Measurements from ENCODE around the gene DAB2IP. TPM values are rescaled to one million over a fixed set of nuclear protein-coding genes. Genes with fewer than 3 reads are reported as not detected.
A peak's percentile ranks its signal among the peaks of the same experiment; 100 is the strongest.

The DAB2IP gene
- total and polyA plus RNA-seq, 2 experiments from 2014 or later = 8.9 to 42.8 TPM

GRCh38 chr9:121766081-121766683 is 114.7 kb downstream of the DAB2IP start:
- H4K20me1 ChIP-seq (replicated peaks; ENCODE audit: insufficient read depth) = peaks cover 4% of the 10 kb centered on the region; the same call in 1 of the 2 replicates
- Mint-ChIP-seq H3K27ac (peak overlapping the region; percentile 40; the same call in 1 of the 2 replicates), H3K27me3 (ENCODE audit: insufficient read depth, low read depth, poor library complexity) (peaks cover 10% of the 10 kb centered on the region), H3K36me3 (ENCODE audit: low read depth) (peaks cover 43% of the 10 kb centered on the region), H3K9me3 (no peaks in the 10 kb centered on the region; the same call in 2 of the 3 replicates), H3K4me3 (no peak overlapping the region), H3K4me1 (peaks cover 4% of the 10 kb centered on the region; the same call in 1 of the 3 replicates)
- no peak overlapping the region for H3K27ac ChIP-seq (ENCODE audit: low read depth)
- ATAC-seq (no peak), DNase-seq (ENCODE audit: low spot score) (no peak)
- H3F3A ChIP-seq (replicated peaks; ENCODE audit: low read depth) = no peaks in the 10 kb centered on the region
- H3K9me2 ChIP-seq (ENCODE audit: insufficient read depth) = no peaks in the 10 kb centered on the region
- peaks cover 10% of the 10 kb centered on the region; the same call in 1 of the 2 replicates for H3K36me3 ChIP-seq (ENCODE audit: insufficient read depth)
- no peaks in the 10 kb centered on the region for H3K27me3 ChIP-seq (ENCODE audit: insufficient read depth)
- H3K79me2 ChIP-seq (replicated peaks; ENCODE audit: insufficient read depth) = no peaks in the 10 kb centered on the region
- TF ChIP-seq CTCF (conservative IDR thresholded peaks at IDR 0.05; ENCODE audit: low read depth in 2 of 2) (peak in 1 of 2 experiments; percentile 17; a peak in 1 of 4 replicates), ZNF331 (CRISPR knock-in tag; IDR thresholded peaks at IDR 0.05; ENCODE audit: low read depth) (no peak)
- H3K4me3 ChIP-seq = no peak overlapping the region
- no peaks in the 10 kb centered on the region for H3K4me1 ChIP-seq (ENCODE audit: insufficient read depth)
- H2AFZ ChIP-seq = no peak overlapping the region
- H3K4me2 ChIP-seq = no peak overlapping the region

GRCh38 chr9:121767171-121767769 is 115.8 kb downstream of the DAB2IP start:
- Histone ChIP-seq H3K4me2 (no peak overlapping the region), H3K4me1 (ENCODE audit: insufficient read depth) (no peaks in the 10 kb centered on the region), H3F3A (replicated peaks; ENCODE audit: low read depth) (no peaks in the 10 kb centered on the region), H2AFZ (no peak overlapping the region), H3K36me3 (ENCODE audit: insufficient read depth) (peaks cover 10% of the 10 kb centered on the region; the same call in 1 of the 2 replicates), H3K27me3 (ENCODE audit: insufficient read depth) (no peaks in the 10 kb centered on the region), H3K79me2 (replicated peaks; ENCODE audit: insufficient read depth) (no peaks in the 10 kb centered on the region), H4K20me1 (replicated peaks; ENCODE audit: insufficient read depth) (peaks cover 4% of the 10 kb centered on the region; the same call in 1 of the 2 replicates), H3K9me2 (ENCODE audit: insufficient read depth) (no peaks in the 10 kb centered on the region), H3K27ac (ENCODE audit: low read depth) (no peak overlapping the region), H3K4me3 (no peak overlapping the region)
- Mint-ChIP-seq H3K27ac (no peak overlapping the region; the same call in 1 of the 2 replicates), H3K36me3 (ENCODE audit: low read depth) (peaks cover 43% of the 10 kb centered on the region), H3K4me1 (peaks cover 4% of the 10 kb centered on the region; the same call in 1 of the 3 replicates), H3K27me3 (ENCODE audit: insufficient read depth, low read depth, poor library complexity) (peaks cover 10% of the 10 kb centered on the region), H3K4me3 (no peak overlapping the region; the same call in 2 of the 3 replicates), H3K9me3 (no peaks in the 10 kb centered on the region; the same call in 2 of the 3 replicates)
- DNase-seq (ENCODE audit: low spot score) = no peak
- ATAC-seq = no peak
- TF ChIP-seq EZH2 (IDR thresholded peaks at IDR 0.05; ENCODE audit: low read depth, unreplicated experiment) = no peak
- no peak for TF ChIP-seq ETS1 (IDR thresholded peaks at IDR 0.05)
- TF ChIP-seq NANOG (IDR thresholded peaks at IDR 0.05; ENCODE audit: borderline replicate concordance) = no peak
- no peak for TF ChIP-seq ZNF331 (CRISPR knock-in tag; IDR thresholded peaks at IDR 0.05; ENCODE audit: low read depth)
- TF ChIP-seq REST (IDR thresholded peaks at IDR 0.05; ENCODE audit: unreplicated experiment) = no peak
- no peak for TF ChIP-seq JUNB (IDR thresholded peaks at IDR 0.05; ENCODE audit: unreplicated experiment)

Measured in GM23338 (cell line).